Mesendoderm (in vitro differentiated cells): ENCODE measurements around the gene CHAC2.

ENCODE experiments used
- DNase-seq: peaks from one replicate; pipeline ENCODE4 v3.0.0; 2013
- H2AK5ac ChIP-seq: 2 replicates; pipeline ENCODE4 v1.6.1; 2013; ENCODE audit warnings: low read length, inconsistent platforms
- H2BK120ac ChIP-seq: 2 replicates; pipeline ENCODE4 v1.6.1; 2013; ENCODE audit warnings: low read depth, mild to moderate bottlenecking, low read length, moderate library complexity, mixed read lengths
- H2BK15ac ChIP-seq: replicated peaks from 2 replicates; pipeline ENCODE4 v1.6.1; 2013; ENCODE audit warnings: low read depth, mild to moderate bottlenecking, moderate library complexity
- H2BK5ac ChIP-seq: 2 replicates; pipeline ENCODE4 v1.6.1; 2013; ENCODE audit warnings: low read length, inconsistent platforms
- H3K18ac ChIP-seq: 2 replicates; pipeline ENCODE4 v1.6.1; 2013; ENCODE audit warnings: mild to moderate bottlenecking, low read length, mixed read lengths
- H3K23ac ChIP-seq: one replicate; pipeline ENCODE4 v1.6.1; 2013; ENCODE audit warnings: low read length
- H3K27ac ChIP-seq: 2 replicates; pipeline ENCODE4 v1.5.1; 2013; ENCODE audit warnings: low read depth, mild to moderate bottlenecking, inconsistent platforms, low read length, moderate library complexity
- H3K27me3 ChIP-seq: 2 replicates; pipeline ENCODE4 v1.6.1; 2013; ENCODE audit warnings: low read length, control low read depth, mild to moderate bottlenecking, inconsistent platforms; ENCODE audit not compliant: insufficient read depth, poor library complexity
- H3K36me3 ChIP-seq: 2 replicates; pipeline ENCODE4 v1.6.1; 2013; ENCODE audit warnings: low read length, inconsistent platforms; ENCODE audit not compliant: control insufficient read depth, insufficient read depth
- H3K4ac ChIP-seq: one replicate; pipeline ENCODE4 v1.6.1; 2013; ENCODE audit warnings: low read depth, mild to moderate bottlenecking, low read length, moderate library complexity
- H3K4me1 ChIP-seq: 2 replicates; pipeline ENCODE4 v1.6.1; 2013; ENCODE audit warnings: low read depth, low read length, inconsistent platforms; ENCODE audit not compliant: control insufficient read depth
- H3K4me2 ChIP-seq: 2 replicates; pipeline ENCODE4 v1.6.1; 2013; ENCODE audit warnings: low read length
- H3K4me3 ChIP-seq: 2 replicates; pipeline ENCODE4 v1.5.1; 2013; ENCODE audit warnings: mild to moderate bottlenecking, low read length
- H3K56ac ChIP-seq: one replicate; pipeline ENCODE4 v1.6.1; 2013; ENCODE audit warnings: low read length
- H3K79me1 ChIP-seq: 2 replicates; pipeline ENCODE4 v1.6.1; 2013; ENCODE audit warnings: low read length, inconsistent platforms
- H3K79me2 ChIP-seq: 2 replicates; pipeline ENCODE4 v1.6.1; 2013; ENCODE audit warnings: mild to moderate bottlenecking, low read length; ENCODE audit not compliant: control insufficient read depth, insufficient read depth
- H3K9ac ChIP-seq: 2 replicates; pipeline ENCODE4 v1.6.1; 2013; ENCODE audit warnings: low read length, inconsistent platforms
- H4K5ac ChIP-seq: one replicate; pipeline ENCODE4 v1.6.1; 2013; ENCODE audit warnings: low read length
- H4K8ac ChIP-seq: one replicate; pipeline ENCODE4 v1.6.1; 2013; ENCODE audit warnings: low read depth, mild to moderate bottlenecking, control low read depth, low read length, moderate library complexity
- WGBS: extraction: QIAGEN DNeasy Blood & Tissue Kit; methylation state at CpG from one replicate; pipeline ENCODE4 v1.1.7; 2013; ENCODE audit warnings: low lambda C conversion rate, missing lambda C conversion rate; ENCODE audit not compliant: insufficient coverage; ENCODE audit errors: extremely low coverage; 5-methylcytosine and 5-hydroxymethylcytosine counted together

CHAC2 gene

GRCh38 chr2:53786705-53787613 is 19.4 kb downstream of the CHAC2 start, which contains the start of the genes ASB3 and ERLEC1:
ASB3 (minus strand) TSS chr2:53786953; CDS start chr2:53765572, 21,381 bp downstream.
ERLEC1 (plus strand) TSS chr2:53787044; CDS start chr2:53787211, 167 bp downstream.
- Histone ChIP-seq H3K56ac (peak within 1 kb of the TSS; percentile 99), H3K36me3 (no peaks in the 10 kb centered on the region), H2AK5ac (no peak within 1 kb of the TSS), H3K23ac (no peak within 1 kb of the TSS), H4K5ac (no peak within 1 kb of the TSS), H3K4ac (peak within 1 kb of the TSS; percentile 41), H3K9ac (peak within 1 kb of the TSS; percentile 91), H3K79me1 (peaks cover 12% of the 10 kb centered on the region), H2BK120ac (no peak within 1 kb of the TSS), H2BK5ac (peak within 1 kb of the TSS; percentile 79), H3K18ac (peak within 1 kb of the TSS; percentile 45), H3K27ac (peak within 1 kb of the TSS; percentile 79), H2BK15ac (no peak within 1 kb of the TSS), H4K8ac (no peak within 1 kb of the TSS), H3K4me2 (peak within 1 kb of the TSS; percentile 92), H3K79me2 (peaks cover 39% of the 10 kb centered on the region), H3K27me3 (no peaks in the 10 kb centered on the region), H3K4me3 (peak within 1 kb of the TSS; percentile 94), H3K4me1 (no peaks in the 10 kb centered on the region)
- WGBS = no CpG with 5 or more reads among the region's 77 CpGs
- DNase-seq = peak; percentile 97

- peak overlapping the region; percentile 91 for H3K56ac ChIP-seq
- peaks cover 34% of the 10 kb centered on the region for H3K79me2 ChIP-seq
- H2BK15ac ChIP-seq = no peak overlapping the region
- H3K4me1 ChIP-seq = no peaks in the 10 kb centered on the region
- no peak overlapping the region for H3K18ac ChIP-seq
- peaks cover 9% of the 10 kb centered on the region for H3K79me1 ChIP-seq
- H4K8ac ChIP-seq = no peak overlapping the region
- no peak overlapping the region for H2AK5ac ChIP-seq
- no peak for DNase-seq
- peak overlapping the region; percentile 88 for H3K9ac ChIP-seq
- no peaks in the 10 kb centered on the region for H3K36me3 ChIP-seq
- H4K5ac ChIP-seq = no peak overlapping the region
- H3K27me3 ChIP-seq = no peaks in the 10 kb centered on the region
- H3K27ac ChIP-seq = no peak overlapping the region
- H3K4me3 ChIP-seq = peak overlapping the region; percentile 94
- no peak overlapping the region for H2BK5ac ChIP-seq
- WGBS = 100% methylated on average over 1 of the region's 17 CpGs
- H3K23ac ChIP-seq = no peak overlapping the region
- H3K4me2 ChIP-seq = peak overlapping the region; percentile 92
- H3K4ac ChIP-seq = no peak overlapping the region
- no peak overlapping the region for H2BK120ac ChIP-seq
Observed at GRCh38 chr2:53787614-53788289, 20.1 kb downstream of the CHAC2 start.

DNA sequence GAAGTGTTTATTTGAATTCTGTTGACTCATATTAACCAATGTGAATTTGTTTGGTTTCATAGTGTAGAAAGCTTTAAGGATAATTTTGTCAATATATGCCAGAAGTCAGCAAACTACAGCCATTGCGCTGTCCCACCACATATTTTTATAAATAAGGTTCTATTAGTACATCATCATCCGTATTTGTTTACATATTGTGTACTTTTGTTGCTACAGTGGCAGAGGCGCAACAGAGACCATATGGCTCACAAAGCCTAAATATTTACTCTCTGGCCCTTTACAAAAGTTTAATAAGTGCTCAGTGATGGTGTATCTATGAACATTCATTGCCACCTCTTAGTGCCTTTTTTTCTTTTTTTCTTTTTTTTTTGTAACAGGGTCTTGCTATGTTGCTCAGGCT is 25.7 kb downstream of the CHAC2 start:
- Histone ChIP-seq H3K4me1 (no peaks in the 10 kb centered on the region), H2AK5ac (no peak overlapping the region), H2BK120ac (no peak overlapping the region), H3K56ac (no peak overlapping the region), H3K27ac (no peak overlapping the region), H4K8ac (no peak overlapping the region), H4K5ac (no peak overlapping the region), H3K4me3 (no peak overlapping the region), H3K79me1 (peaks cover under 1% of the 10 kb centered on the region), H3K18ac (no peak overlapping the region), H3K4ac (no peak overlapping the region), H3K79me2 (peaks cover 4% of the 10 kb centered on the region), H3K9ac (no peak overlapping the region), H2BK15ac (no peak overlapping the region), H3K4me2 (no peak overlapping the region), H2BK5ac (no peak overlapping the region), H3K36me3 (no peaks in the 10 kb centered on the region), H3K27me3 (no peaks in the 10 kb centered on the region), H3K23ac (no peak overlapping the region)
- DNase-seq = no peak
- no CpG with 5 or more reads among the region's 3 CpGs for WGBS

- Histone ChIP-seq H3K56ac (no peak overlapping the region), H3K23ac (no peak overlapping the region), H3K79me2 (peaks cover 2% of the 10 kb centered on the region), H3K27me3 (no peaks in the 10 kb centered on the region), H2BK15ac (no peak overlapping the region), H3K9ac (no peak overlapping the region), H3K4ac (no peak overlapping the region), H3K36me3 (no peaks in the 10 kb centered on the region), H3K4me2 (no peak overlapping the region), H2AK5ac (no peak overlapping the region), H3K4me3 (no peak overlapping the region), H3K18ac (no peak overlapping the region), H2BK5ac (no peak overlapping the region), H4K5ac (no peak overlapping the region), H3K79me1 (no peaks in the 10 kb centered on the region), H3K4me1 (no peaks in the 10 kb centered on the region), H4K8ac (no peak overlapping the region), H2BK120ac (no peak overlapping the region), H3K27ac (no peak overlapping the region)
- WGBS = no CpG with 5 or more reads among the region's 3 CpGs
- no peak for DNase-seq
Observed at GRCh38 chr2:53793821-53794220, 26.2 kb downstream of the CHAC2 start.

GRCh38 chr2:53801547-53801946 is 33.9 kb downstream of the CHAC2 start:
- no peak for DNase-seq
- Histone ChIP-seq H3K56ac (no peak overlapping the region), H3K36me3 (no peaks in the 10 kb centered on the region)

More at GRCh38 chr2:53801547-53801946, 33.9 kb downstream of the CHAC2 start:
- Histone ChIP-seq H3K79me2 (no peaks in the 10 kb centered on the region), H3K27me3 (no peaks in the 10 kb centered on the region), H3K27ac (no peak overlapping the region), H3K4me3 (no peak overlapping the region), H2BK5ac (no peak overlapping the region), H3K4me2 (no peak overlapping the region), H2AK5ac (no peak overlapping the region), H4K8ac (no peak overlapping the region), H3K9ac (no peak overlapping the region), H3K79me1 (no peaks in the 10 kb centered on the region), H3K23ac (no peak overlapping the region), H3K4me1 (no peaks in the 10 kb centered on the region), H3K4ac (no peak overlapping the region), H2BK120ac (no peak overlapping the region), H4K5ac (no peak overlapping the region), H3K18ac (no peak overlapping the region), H2BK15ac (no peak overlapping the region)
